HG03139 (cell line): Measurements from ENCODE around the gene HNRNPA0.
"Not testable (repeated sequence)": the region's sequence is repeated elsewhere in the genome, so short reads cannot be mapped to it uniquely, and the experiment has no call there.

Experiments
- ATAC-seq: cut with Tn5 transposase; IDR thresholded peaks from one replicate; pipeline ENCODE4 v1.9.1; 2021; ENCODE audit not compliant: unreplicated experiment

HNRNPA0 gene

GRCh38 chr5:137754188-137754960 lies at the start of gene HNRNPA0:
TSS of gene HNRNPA0 (minus strand) at chr5:137754363. CDS start at chr5:137754066, 297 bp downstream.
- peak; percentile 79 for ATAC-seq

GRCh38 chr5:137802282-137803210 lies 48.4 kb upstream of the HNRNPA0 start:
- ATAC-seq, result no peak

GRCh38 chr5:137800700-137801411 lies 46.7 kb upstream of the HNRNPA0 start:
- ATAC-seq, result no peak

- ATAC-seq, result no peak
Observed at GRCh38 chr5:137796279-137796678, 42.1 kb upstream of the HNRNPA0 start.

- ATAC-seq, result no peak
Observed at GRCh38 chr5:137794863-137795262, 40.7 kb upstream of the HNRNPA0 start.

- peak; percentile 76 for ATAC-seq
Observed at GRCh38 chr5:137792303-137792702, 38.1 kb upstream of the HNRNPA0 start.

DNA sequence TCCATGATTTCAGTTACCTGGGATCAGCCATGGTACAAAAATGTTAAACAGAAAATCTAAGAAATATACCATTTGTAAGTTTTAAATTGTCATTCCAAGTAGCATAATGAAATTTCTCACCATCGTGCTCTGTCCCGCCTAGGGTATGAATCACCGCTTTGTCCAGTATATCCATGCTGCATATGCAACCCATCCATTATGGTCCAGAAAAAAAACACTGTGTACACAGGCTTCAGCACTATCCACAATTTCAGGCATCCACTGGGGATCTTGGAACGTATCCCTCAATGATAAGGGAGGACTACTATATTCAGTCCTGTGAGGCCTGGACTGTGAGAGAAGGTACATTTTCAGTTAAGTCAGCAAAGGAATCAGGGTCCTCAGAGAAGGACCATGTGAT lies 37.6 kb upstream of the HNRNPA0 start:
- ATAC-seq, result no peak

- ATAC-seq, result no peak
Observed at GRCh38 chr5:137791387-137791786, 37.2 kb upstream of the HNRNPA0 start.

DNA sequence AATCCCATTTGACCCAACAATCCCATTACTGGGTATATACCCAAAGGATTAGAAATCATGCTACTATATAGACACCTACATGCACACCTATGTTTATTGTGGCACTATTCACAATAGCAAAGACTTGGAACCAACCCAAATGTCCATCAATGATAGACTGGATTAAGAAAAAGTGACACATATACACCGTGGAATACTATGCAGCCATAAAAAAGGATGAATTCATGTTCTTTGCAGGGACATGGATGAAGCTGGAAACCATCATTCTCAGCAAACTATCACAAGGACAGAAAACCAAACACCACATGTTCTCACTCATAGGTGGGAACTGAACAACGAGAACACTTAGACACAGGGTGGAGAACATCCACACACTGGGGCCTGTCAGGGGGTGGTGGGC lies 34.4 kb upstream of the HNRNPA0 start:
- not testable (repeated sequence) for ATAC-seq

DNA sequence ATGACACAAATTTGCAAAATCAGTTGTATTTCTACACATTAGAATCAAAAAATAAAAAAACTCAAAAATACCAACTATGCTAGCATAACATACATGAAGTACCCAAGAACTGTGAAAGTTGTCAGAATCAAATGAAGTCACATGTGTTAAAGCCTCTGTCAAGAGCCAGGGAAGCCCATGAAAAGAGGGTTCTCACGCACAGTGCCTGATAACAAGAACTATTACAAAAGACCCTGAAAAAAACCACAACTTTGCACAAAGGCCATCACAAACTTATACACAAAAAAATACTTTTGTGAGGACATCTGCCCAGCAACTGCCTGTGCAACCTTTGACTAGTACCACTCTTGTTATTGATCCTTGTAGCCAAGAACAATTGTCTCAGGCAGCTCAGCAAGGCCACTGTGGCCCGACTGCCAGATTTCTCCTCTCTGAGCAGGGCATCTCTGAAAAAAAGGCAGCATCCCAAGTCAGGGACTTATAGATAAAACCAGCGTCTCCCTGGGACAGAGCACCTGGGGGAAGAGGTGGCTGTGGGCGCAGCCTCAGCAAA lies 28.9 kb upstream of the HNRNPA0 start:
- ATAC-seq, result no peak

- ATAC-seq, result no peak
Observed at GRCh38 chr5:137782055-137782454, 27.9 kb upstream of the HNRNPA0 start.

DNA sequence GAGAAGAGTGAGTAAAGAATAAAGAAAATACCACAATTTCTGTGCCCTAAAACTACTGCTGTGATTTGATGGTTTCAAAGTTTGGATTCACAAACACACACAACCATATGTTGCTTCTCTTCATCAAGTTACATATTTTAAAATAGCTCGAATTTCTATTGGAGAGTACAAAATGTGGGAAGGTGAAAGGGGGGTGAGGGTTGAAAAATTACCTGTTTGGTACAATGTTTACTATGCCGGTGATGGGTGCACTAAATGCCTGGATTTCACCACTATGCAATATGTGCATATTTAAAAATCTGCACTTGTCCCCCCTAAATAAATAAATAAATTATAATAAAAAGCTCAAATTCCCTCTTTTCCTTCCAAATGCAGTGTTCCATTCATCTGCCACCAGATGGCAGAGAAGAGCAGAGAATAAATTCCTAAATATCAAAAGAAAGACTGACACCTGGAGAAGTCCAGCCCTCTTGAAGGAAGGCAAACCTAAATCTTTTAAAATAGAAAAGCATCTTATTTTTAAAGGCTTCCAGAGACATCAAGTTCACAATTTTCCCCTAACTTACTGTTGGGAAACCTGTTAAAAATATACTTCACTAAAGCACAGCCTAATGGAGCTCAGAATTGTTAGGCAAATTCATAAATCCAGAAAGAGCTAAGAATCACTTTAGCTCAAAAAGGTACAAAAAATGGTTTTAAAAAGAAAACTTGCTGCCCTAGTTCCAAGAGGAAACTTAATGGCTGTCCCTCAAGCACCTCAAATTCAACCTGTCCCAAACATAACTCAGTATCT lies 24.8 kb upstream of the HNRNPA0 start:
- no peak for ATAC-seq

GRCh38 chr5:137767937-137768336 lies 13.8 kb upstream of the HNRNPA0 start:
- ATAC-seq, result not testable (repeated sequence)

DNA sequence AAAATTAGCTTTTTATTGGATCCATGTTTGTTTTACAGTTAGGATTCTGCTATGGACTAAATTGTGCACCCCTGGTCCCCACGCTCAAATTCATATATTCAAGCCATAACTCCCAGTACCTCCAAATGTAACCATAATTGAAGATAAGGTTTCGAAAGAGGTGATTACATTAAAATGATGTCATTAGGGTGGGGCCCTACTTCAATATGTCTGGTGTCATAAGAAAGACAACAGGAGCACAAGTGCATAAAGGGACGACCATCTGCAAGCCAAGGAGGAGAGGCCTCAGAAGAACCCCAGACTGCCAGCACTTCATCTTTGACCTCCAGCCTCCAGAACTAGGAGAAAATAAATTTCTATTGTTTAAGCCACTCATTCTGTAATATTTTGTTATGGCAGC lies 7.4 kb upstream of the HNRNPA0 start:
- no peak for ATAC-seq

DNA sequence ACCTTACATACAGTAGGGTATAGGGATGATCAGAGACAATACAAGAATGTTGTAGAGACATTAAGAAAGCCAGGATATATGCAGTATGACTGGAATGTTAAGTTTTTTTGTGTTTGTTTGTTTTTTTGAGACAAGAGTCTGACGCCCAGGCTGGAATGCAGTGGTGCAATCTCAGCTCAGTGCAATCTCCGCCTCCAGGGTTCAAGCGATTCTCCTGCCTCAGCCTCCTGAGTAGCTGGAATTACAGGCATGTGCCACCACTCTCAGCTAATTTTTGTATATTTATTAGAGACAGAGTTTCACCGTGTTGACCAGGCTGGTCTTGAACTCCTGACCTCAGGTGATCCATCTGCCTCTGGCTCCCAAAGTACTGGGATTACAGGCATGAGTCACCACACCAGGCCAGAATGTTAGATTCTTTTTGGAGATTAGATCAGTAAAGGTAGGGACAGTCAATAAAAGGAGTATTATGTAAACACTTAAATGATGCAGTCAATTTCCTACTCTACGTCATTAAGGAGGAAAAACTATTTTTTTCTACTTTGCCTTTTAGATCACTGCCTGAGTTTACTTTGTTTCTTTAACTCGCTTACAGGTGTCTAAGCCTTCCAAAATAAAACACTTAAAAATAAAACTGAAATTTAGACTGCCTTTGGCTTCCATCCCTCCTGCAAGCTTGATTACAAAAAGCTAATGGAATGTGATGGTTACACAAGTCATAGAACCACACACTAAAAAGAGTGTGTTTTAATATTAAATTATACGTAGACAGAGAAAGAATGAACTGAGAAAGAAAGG lies 6.8 kb upstream of the HNRNPA0 start:
- ATAC-seq, result no peak

GRCh38 chr5:137760294-137760693 lies 6.1 kb upstream of the HNRNPA0 start:
- ATAC-seq, result no peak

DNA sequence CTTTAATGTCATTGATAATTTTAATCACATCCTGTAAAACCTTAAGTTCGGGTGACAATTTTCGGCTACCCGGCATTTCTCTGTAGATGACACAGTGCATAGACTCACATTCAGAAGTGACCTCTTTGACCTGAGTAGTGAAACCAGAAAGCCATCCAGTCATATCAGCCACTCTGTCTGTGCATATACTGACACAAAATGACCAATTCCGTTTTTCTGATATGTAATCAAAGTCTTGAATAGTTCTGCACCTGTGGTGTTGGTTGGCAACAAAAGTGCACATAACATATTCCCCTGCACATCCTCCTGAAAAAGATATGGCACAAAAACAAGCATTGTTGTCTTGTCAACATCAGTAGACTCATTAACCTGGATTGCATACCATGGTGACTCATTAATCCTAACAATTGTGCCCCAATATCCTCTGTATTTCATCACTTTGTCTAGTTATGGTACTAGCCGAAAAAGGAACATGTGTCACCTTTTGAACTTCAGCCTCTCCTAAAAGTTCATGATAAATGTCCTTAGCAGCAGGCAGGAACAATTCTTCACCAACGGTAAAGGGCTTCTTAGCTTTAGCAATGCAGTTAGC lies 4.6 kb upstream of the HNRNPA0 start:
- no peak for ATAC-seq

- ATAC-seq, result no peak
Observed at GRCh38 chr5:137758121-137758520, 4.0 kb upstream of the HNRNPA0 start.

DNA sequence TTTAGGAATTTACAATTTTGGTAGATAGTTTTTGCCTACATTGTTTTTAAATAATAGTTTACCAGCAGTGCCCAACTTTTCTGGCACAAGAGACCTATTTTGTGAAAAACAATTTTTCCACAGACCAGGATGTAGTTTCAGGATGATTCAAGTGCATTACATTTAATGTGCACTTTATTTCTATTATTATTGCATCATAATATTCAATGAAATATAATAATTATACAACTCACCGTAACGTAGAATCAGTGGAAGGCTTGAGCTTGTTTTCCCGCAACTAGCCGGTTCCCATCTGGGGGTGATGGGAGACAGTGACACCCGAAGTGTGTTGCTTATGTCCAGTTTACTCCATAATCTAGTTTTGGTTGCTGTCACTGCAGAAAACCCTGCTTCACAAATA lies 3.5 kb upstream of the HNRNPA0 start:
- ATAC-seq, result no peak
